LoVo (cell line): ENCODE measurements around the gene LILRB2.
"Not testable (repeated sequence)": the region's sequence is repeated elsewhere in the genome, so short reads cannot be mapped to it uniquely, and the experiment has no call there.

Experiments used
- DNase-seq: peaks from one replicate; pipeline ENCODE4 v3.0.0-alpha.2; 2016; ENCODE audit warnings: low spot score

Gene LILRB2

DNA sequence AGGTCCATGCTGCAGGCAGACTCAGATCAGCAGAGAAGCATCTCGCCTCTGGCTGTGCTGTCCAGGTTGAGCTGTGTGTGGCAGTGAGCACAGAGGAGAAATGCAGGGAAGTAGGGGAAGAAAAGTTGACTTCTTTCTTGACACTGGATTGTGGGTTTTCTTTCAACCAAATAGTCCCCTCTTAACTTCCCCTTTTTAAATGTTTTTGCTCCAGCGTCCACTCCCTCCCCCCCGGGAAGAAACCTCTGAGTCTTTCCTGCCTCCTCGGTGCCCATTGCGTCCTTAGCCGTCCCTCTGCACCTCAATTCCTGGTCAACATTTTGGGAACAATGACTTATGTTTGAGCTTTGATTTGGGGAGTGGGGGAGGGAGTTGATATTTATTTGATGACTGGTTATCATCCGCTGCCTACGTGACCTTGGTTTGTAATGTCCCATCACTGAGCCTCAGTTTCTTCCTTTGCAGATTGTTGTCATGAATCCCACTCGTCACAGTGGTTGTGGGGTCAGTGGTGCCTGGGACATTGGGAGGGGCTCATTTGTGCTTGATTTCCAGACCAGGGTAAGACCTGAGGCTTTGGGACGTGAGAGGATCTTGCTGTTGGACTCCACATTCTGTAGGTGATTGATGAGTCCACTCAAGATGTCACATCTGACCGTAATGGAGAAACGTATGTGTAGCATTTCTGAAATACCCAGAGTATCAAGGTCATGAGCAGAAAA is at the start of gene LILRB2:
LILRB2 (minus strand) TSS at position 104 of the 722 bp plus-strand sequence. CDS start 614 bp downstream, outside the sequence.
- no peak for DNase-seq

DNA sequence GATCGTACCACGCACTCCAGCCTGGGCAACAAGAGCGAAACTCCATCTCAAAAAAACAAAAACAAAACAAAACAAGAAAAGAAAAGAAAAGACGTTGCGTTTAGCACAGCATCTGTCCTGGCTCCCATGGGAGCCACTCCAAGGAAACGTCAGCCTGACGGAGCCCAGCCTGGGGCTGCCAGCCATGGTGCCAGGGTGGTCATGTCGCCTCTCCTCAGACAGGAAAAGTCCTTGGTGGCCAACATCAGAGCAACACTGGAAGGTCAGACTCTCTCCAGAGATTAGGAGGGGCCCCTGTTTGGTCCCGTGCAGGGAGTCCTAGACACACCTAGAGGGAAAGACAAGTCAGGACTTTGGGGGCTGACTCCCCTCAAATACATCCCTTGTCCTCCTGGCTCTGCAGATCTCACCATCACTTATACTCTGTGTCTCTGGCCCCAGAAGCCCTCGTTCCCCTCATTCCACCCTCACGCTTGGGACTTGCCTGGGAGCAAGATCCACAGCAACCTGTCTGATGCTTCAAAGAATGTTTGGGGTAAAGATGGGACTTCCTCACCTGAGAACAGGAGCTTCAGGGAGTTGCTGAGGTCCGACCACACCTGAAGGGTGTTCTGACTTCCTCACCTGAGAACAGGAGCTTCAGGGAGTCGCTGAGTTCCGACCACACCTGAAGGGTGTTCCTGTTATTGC is 48.7 kb upstream of the LILRB2 start:
- DNase-seq, result no peak

DNA sequence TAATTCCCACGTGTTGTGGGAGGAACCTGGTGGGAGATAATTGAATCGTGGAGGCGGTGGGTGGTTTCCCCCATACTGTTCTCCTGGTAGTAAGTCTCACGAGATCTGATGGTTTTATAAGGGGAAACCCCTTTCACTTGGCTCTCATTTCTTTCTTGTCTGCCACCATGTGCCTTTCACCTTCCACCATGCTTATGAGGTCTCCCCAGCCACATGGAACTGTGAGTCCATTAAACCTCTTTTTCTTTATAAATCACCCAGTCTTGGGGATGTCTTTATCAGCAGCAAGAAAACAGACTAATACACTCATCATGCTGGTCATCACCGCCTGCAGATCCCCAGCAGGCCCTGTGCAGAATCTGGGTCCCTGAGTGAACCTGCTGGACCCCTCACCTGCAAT is 47.9 kb upstream of the LILRB2 start:
- DNase-seq, result not testable (repeated sequence)

DNA sequence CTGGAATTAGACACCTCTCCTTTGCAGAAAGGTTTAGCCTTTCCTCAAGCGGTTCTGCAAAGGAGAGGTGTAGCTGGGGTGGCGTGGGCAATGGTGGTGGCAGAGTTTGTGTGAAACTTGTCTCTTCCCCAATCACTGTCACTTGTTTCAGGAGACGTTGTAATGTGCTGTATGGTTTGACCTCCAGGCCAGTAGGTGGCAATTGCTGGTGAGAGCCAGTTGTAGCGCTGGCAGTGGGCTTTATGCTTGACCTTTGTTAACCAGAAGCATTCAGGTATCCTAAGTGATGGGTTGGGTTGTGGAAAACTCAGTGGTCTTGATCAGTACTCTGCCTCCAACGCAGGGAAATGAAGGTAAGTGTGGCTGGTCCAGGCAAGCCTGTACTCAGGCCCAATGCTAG is 44.7 kb upstream of the LILRB2 start:
- no peak for DNase-seq

DNA sequence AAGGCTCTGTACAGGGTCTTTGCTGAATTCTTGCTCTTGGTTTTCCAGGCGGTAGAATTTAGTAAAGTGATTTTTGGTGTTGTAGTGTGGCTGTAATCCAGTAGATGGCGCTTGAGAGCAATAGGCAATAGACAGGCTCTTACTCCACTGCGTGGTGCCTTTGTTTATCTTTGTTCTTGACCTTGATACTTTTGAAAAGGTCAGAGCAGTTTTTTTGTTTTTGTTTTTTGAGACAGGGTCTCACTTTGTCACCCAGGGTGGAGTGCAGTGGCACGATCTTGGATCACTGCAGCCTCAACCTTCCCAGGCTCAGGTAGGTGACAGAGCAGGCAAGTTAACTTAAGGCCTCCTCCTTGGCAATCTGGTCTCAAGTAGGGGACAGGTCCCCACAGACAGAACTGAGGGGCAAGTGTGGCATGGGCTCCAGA is 44.3 kb upstream of the LILRB2 start:
- peak; percentile 50 for DNase-seq

DNA sequence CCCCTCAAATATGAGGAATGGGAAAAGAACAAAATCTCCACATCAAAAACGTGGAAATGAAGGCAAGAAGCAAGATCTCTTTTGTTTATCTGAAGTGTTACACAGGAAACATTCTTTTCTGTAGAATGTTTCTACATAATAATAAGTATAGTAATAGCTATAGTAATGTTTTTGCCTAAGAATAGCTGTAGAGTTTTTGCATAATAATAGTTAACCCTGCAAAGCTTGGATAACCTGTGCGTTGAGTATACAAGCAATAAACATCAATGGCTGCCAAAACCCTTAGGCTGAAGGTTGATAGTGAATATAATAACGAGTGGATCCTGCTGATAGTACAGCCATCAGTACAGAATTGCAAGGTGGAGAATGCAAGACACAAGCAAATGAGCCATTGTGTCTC is 43.2 kb upstream of the LILRB2 start:
- no peak for DNase-seq

DNA sequence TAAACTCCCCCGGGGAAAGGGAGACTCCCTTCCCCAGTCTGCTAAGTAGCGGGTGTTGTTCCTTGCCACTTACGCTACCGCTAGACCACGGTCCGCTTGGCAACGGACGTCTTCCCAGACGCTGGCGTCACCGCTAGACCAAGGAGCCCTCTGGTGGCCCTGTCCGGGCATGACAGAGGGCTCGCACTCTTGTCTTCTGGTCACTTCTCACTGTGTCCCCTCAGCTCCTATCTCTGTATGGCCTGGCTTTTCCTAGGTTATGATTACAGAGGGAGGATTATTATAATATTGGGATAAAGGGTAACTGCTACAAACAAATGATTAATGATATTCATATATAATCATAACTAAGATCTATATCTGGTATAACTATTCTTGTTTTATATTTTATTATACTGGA is 42.0 kb upstream of the LILRB2 start:
- DNase-seq, result not testable (repeated sequence)

DNA sequence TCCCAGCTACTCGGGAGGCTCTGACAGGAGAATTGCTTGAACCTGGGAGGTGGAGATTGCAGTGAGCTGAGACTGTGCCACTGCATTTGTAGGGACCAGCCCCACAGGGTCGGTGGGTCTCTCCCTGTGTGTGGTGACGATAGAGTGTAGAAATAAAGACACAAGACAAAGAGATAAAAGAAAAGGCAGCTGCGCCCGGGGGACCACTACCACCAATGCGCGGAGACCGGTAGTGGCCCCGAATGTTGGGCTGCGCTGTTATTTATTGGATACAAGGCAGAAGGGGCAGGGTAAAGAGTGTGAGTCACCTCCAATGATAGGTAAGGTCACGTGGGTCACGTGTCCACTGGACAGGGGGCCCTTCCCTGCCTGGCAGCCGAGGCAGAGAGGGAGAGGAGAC is 41.4 kb upstream of the LILRB2 start:
- not testable (repeated sequence) for DNase-seq

DNA sequence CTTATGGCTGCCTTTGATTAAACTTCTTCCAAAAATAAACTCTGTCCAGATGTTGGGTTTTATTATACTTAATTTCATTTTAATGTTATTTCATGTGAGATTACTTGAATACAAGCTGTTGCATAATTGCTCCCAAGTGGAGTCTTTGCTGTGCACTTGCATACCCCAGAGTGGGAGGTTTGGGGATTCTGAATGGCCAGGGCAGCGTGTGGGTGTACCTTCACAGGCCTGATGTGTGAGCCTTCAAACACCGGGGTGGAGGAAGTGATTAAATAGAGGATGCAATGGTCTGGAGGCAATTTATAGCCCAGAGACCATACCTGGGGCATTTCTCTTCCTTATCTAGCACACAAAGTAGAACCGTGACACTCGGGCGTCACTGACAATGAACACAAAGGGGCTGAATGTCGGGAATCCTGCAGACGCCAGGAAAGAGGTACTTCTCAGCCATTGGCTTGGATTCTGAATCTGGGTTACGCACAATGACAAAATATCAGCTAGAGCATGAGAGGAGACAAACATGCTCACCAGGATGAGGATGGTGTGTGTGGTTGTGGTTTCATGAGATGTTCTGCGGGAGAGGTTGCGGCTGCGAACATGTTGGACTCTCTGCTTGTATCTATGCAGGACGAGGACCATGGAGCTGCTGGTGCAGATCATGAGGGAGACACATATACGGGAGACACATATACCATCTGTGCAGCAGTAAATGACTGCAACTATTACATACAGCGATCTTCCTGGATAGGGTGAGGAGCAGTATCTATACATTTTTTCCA is 39.2 kb upstream of the LILRB2 start:
- no peak for DNase-seq

DNA sequence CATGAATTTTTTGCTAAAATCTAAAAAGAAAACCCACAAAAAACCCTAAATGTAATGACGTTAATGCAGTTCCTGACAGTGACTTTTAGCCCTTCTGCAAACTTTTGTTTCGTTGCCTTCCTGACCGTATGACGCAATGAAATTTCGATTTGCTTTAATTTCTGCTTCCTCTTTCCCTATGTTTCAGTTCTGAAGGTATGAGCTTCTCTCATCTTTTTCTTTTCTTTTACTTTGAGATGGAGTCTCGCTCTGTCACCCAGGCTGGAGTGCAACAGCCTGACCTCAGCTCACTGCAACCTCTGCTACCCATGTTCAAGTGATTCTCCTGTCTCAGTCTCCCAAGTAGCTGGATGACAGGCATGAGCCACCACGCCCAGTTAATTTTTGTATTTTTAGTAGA is 38.1 kb upstream of the LILRB2 start:
- DNase-seq, result no peak

DNA sequence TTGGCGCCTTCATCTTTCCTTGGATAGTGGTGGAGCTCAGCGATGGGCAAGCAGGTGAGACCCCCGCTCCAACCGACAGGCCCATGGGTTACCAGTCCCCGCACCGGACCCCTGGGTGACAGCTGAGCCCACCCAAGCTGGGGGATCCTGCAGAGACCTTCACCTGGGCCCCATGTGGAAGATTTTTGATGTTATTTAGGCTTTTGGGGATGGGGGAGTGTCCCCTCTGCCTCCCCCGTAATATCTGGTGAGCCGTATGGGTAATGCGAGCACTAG is 37.0 kb upstream of the LILRB2 start:
- DNase-seq, result no peak

DNA sequence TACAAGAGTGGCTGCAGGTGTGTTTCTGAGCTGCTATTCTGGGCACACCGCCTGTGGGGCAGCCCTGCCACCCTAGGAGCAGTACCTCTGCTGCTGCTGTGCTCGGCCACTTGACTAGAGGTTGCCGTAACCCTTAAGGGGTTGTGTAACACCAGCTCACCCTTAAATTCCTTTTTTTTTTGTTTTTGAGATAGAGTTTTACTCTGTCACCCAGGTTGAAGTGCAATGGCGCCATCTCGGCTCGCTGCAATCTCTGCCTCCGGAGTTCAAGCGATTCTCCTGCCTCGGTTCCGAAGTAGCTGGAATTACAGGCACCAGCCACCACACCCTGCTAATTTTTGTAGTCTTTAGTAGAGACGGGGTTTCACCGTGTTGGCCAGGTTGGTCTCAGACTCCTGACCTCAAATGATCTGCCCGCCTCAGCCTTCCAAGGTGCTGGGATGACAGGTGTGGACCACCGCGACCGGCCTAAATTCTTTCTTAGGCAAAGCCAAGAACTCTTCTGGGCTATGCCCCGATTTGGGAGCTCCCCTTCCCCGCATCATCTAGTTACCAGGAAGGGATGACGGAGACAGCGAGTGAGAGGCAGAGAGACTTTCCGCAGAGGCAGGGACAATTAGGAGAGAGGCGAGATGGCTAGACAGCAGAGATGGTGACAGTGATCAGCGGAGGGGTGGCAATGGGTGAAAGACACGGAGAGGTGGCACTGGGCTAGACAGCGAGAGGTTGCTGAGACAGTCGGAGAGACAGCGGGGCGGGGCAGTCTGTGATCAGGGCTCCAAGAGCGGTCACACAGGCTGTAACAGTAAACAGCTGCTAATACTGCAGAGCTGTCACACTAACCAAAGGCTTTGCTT is 36.4 kb upstream of the LILRB2 start:
- DNase-seq, result no peak

DNA sequence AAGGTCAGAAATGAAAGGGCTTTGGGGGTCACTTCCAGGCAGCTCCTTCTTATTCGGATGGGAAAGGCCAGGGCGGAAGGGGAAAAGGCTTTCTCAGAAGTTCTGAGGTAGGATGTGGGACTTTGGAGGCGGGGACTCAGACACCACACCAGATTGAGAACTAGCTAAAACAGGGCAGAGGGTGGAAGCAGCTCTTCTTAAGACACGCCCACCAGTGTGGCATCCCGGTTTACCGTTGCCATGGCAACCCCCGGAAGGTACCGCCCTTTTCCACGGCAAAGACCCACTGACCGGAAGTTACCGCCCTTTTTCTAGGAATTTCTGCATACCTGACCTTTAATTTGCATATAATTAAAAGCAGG is 35.8 kb upstream of the LILRB2 start:
- DNase-seq, result no peak

DNA sequence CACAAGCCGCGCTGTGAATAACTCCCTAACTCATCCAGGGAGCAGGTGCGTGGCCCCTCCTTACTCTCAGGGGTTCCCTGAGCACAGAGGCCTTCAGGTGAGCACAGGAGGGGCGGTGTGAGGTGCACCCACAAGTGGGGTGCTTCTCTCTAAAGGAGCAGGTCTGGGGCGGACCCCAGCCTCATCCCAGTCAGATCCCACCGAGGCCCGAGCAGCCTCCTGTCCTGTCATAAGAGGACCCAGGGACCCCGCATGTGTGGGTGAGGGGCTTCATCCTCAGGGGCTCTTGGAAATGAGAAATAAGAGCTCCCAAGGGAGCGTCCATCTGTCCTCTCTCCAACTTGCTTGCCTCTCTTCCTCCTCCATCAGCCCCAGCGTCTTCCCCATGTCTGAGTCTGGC is 35.0 kb upstream of the LILRB2 start:
- no peak for DNase-seq

DNA sequence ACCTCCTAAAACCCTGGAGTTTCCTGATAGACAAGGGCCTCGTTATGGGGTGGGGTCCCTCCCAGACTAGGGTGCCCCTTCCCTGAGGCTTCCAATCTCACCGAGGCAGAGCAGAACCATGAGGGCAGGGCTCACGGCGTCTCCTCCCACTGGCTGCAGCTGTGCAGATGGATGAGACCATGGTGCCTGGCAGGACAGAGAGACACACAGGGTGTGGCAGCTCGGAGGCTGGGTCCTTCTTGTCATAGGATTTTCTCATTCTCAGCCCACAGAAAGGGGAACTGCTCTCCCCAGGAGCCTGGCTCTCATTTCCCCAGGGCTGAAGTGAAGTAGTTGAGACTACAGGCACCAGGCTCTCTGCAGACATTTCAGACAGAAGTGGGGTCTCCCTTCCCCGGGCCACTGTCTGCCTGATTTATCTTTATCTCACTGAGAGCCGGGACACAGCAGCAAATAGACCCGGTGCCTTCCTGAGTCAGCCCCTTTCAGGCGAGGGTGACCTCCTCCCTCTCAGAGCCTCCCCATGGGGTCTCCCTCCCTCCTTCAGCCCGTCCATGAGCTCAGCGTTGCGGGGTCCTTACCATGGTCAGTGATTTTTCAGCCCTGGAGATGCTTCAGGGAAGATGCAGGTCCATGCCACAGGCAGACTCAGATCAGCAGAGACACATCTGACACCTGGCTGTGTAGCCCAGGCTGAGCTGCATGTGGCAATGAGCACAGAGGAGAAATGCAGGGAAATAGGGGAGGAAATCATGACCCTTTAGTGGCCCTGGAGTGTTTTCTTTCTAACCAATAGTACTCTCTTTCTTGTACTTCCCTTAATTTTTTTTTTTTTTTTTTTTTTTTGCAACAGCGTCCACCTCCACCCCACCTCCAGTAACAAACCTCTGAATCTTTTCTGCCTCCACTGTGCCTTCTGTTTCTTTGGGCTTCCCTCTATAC is 31.8 kb upstream of the LILRB2 start, which contains the start of gene LILRA5:
LILRA5 (minus strand) TSS at position 731 of the 942 bp plus-strand sequence; CDS start at position 584, 147 bp downstream.
- no peak for DNase-seq

DNA sequence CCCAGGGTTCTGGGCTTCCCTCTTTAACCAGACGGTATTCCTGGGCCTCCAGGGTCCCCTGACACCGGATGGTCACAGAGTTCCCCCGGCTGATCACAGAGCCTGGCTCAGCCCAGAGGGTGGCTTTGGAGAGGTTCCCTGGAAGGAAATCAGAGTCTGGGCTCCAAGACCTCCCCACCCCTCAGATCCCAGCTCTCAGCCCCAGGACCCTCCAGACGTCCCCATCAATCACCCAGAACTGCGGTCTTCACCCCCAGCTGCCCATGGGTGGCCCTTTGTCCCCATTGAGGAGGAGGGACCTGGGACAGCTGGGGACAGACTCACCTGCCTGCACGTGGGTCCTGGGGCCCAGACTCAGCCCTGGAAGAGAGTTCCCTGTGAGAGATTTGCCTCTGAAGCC is 31.1 kb upstream of the LILRB2 start:
- DNase-seq, result no peak

DNA sequence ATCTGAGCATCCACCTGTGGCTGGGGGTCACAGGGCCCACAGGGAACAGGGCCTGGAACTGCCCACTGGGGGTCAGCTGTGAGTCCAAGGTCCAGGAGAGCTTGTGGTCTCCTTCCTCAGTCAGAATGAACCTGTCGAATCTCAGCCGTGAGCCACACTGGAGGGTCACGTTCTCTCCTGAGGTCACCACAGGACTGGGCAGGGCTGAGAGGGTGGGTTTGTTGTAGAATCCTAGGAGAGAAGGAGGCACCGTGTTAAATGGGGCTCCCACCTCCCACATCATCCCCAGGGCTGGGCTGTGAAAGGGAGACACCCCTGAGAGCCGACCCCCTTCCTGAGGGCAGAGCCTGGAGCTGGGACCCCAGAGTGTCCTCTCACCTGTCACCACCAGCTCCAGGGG is 30.6 kb upstream of the LILRB2 start:
- no peak for DNase-seq

DNA sequence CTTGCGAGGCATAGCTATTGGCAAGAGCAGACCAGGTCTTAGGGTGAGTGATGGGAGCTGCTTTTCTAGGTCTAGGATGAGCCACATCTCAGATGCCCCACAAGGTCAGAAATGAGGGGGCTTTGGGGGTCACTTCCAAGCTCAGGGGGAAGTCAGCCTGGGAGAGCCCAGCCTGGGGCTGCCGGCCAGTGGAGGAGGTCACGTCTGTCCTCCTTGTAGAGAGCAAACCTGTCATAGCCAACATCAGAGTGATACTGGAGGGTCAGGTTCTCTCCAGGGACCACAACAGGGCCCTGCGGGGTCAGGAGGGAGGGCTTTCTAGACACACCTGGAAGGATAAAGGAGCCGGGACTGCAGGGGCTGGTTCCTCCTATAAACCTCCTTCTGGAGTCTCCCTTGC is 29.6 kb upstream of the LILRB2 start:
- DNase-seq, result no peak

DNA sequence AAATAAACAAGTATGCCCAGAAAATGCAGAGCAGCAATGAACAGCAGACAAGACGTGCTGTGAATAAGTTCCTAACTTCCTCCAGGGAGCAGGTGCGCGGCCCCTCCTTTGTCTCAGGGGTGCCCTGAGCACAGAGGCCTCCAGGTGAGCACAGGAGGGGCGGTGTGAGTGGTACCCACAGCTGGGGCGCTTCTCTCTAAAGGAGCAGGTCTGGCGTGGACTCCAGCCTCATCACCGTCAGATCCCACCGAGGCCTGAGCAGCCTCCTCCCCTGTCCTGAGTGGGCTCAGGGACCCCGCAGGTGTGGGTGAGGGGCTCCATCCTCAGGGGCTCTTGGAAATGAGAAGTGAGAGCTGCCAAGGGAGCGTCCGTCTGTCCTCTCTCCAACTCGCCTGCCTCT is 28.9 kb upstream of the LILRB2 start:
- DNase-seq, result no peak

DNA sequence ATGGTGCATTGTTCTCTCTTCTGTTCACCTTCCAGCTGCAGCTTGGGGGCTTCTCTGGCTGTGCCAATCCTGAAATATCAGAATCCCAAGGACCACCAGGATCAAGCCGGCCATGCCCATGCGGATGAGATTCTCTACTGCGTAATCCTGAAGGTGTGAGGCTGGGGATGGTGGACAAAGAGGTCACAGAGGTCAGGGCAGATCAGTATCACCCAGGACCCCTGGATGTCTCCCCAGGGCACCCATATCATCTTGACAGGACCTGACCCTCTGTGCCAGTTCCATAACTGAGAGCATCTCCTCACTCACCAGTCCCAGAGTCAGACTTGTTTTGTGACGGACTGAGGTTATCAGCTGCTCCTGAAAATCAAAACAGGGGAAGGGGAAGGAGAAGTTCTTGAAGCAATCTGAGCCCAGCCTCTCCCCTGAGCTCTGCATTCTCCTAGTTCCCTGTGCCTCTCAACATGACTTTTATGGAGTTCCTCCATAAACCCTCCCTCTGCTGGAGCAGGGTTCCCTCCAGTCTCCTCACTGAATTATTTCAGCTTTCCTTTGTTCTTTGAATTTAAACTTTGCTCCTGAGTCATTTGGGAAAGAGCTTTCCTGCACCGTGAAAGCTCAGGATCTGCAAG is 26.6 kb upstream of the LILRB2 start:
- no peak for DNase-seq

DNA sequence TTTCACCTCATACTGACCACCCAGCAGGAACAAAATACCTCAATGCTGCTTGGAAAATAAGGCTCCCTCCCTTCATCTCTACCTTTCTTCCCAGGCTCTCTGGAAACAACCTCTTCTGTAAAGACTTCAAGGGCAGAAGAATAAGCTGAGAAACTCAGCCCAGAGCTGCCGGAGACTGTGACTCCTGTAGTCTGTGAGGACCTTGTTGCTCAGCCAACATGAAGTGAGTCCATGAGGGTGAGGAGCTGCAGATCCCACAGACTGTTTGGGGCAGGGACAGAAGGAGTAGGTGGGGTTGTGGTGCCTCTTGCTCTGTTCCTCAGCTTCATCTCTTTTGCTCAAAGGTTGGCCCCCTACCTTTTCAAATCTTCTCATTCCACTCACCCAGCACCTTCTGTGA is 24.2 kb upstream of the LILRB2 start:
- DNase-seq, result no peak
